NCI-H345 (cell line): ENCODE data around the gene NCK2.
"Not testable (repeated sequence)": the region's sequence is repeated elsewhere in the genome, so short reads cannot be mapped to it uniquely, and the experiment has no call there.

Source experiments
- DNase-seq: peaks from one replicate; lab custom pipeline; 2025; lab: John Stamatoyannopoulos, UW

The NCK2 gene

DNA sequence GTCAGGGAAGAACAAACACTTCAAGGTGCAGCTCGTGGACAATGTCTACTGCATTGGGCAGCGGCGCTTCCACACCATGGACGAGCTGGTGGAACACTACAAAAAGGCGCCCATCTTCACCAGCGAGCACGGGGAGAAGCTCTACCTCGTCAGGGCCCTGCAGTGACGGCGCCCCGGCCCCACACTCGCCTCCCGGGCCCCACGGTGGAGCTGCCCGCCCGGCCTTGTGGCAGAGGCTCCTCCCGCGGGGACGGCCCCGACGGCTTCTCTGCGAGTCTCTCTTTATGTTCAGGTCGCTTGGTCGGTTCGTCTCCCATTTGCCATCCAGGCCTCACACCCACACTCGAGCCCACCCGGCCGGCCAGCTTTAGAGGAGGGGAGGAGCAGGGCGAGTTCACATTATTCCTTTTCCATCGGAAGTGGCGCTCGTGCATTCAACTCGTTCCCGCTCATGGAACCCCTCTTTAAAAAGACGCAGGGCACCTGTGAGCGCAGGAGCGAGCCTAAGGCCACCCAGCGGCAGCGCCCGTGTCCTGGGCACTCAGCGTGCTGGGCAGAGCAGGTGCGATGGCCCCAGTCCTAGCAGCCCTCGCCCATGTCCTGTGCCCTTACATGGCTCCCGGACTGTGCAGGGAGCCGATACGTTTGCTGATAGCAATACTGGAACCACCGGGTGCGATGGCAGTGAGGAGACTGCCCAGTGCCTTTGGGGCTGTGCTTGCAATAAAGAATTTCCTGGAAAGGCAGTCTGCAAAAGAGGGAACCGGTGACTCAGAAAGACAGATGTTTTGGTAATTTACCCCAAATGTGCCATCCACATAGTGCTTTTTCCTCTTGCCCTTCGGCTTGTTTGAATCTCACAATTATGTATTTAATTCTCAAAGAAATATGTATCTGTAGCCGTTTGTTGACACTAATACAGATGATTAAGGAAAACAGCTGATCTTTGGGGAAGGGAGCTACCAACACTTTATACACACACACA lies 148.6 kb downstream of the NCK2 start:
- DNase-seq = no peak

DNA sequence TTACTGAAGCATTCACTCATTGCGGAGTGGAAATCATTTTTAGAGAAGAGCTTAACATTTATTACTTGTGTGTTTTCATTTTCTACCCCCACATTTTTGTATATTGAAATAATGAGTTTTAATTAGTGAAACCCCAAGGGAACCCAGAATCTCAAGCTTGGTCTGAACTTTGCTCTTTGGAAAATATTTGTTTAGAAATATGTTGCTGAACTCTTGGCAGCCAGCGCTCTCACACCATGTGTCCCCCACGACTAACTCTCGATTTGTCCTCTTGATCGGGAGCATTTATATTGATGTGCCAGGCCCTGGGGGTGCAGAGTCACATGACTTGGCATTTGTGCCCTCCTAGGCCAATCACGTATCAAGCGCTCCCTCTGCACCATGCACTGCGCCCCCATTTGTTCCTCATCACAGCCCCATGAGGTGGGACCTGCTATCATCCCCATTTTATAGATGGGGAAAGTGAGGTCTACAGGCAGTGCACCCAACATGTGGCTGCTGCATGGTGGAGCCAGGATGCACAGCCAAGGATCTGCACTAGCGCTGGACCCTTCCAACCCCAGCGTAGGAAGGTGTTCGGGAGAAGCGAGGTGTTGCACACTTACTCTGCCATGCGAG lies 149.7 kb downstream of the NCK2 start:
- DNase-seq = no peak

DNA sequence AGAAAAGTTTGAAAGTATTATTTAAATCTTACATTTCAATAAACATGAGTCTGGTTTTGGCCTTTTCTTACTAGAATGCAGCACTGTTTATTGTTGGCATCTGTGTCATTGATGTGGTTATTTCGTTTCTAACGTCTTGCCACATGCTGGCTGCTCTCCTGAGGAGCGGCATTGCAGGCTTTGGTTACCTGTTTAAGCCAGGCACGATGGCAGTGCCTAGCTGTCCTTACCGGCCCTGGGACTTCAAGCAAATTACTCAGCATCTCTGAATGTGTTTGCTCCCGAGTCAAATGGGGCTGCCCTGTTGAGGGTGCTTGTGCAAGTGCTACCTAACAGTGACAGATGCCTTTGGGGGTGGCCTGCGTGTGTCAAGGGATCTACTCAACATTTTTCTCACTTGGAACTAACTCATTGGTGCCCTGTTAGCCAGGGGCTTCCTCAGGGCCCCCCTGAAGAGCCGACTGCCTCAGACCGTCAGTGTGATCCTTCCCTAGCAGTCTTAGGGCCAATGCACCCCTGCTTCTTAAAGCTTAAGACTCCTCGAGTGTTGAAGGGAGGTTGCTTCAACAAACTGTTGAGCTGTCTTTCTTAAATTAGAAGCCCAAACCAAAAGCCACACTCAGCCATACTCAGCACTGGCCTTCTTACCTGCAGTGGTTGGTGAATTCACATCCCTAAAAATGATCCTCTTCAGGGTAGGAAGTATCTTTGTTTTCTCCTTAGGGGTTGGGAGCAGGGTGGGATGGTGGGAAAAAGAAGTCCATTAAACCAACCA lies 151.5 kb downstream of the NCK2 start:
- DNase-seq = no peak

DNA sequence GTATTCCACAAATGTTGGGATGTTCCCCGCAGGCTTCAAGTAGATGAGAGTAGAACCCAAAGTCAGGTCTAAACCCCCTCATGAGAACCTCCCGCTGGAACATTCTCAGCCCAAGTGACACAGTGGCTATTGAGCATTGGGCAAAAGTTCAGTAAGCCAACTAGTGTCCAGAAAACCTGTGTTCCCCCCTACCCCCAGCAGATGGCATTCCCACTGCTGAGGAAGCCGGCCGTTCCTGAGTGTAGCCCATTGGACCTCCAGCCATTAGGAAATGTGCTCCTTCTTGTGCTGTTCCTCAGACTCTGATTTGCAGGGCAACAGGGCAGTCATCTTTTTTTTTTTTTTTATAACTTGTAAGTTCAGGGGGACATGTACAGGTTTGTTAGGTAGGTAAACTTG lies 152.1 kb downstream of the NCK2 start:
- no peak for DNase-seq

DNA sequence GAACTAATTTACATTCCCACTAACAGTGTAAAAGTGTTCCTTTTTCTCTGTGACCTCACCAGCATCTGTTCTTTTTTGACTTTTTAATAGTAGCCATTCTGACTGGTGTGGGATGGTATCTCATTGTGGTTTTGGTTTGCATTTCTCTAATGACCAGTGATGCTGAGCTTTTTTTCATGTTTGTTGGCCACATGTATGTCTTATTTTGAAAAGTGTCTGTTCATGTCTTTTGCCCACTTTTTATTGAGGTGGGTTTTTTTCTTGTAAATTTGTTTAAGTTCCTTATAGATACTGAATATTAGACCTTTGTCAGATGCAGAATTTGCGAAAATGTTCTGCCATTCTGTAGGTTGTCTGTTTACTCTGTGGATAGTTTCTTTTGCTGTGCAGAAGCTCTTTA lies 153.0 kb downstream of the NCK2 start:
- DNase-seq = not testable (repeated sequence)

DNA sequence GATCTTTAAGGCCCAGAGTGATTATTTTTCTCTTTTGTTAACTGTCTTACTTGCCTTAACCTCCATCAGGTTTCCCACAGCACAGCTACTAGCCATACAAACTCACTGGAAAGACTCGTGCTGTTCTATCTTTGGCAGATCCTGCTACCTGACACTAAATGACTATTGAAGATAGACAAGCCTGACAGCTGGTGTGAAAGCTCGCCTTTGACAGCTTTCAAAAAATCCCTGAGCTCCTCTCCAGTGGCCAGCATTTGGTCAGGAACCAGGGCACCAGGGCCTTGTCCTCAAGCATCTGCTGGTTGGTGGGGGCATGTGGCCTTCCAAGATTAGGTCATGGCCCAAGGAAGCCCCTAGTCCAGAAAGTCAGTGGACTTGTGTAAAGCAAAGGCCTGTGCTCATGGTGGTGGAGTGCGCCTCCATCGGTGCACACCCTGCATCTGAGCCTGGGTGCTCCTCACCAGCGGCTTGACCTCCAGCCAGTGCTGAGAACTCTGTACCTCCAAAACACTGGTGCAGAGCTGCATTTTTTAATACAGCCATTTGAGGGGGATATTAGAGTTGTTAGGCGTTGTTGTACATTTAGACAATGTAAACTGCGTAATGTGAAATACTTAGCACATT lies 158.5 kb downstream of the NCK2 start:
- DNase-seq = no peak

DNA sequence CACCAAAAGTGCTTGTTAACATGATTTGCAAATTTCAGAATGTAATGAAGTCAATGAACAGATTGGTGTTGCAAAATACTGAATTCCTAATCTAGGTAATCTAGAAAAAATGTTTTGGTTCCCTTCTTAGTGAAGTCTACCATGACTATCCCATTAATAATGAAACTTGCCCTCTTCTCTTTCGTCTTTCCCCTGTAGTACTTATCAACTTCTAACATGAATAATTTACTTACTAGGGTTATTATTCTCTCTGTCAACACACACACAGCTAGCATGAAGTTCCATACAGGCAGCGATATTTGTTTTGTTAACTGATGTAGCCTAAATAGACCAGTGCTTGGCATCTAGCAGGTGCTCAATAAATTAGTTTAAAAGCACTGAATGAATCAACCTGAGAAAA lies 160.2 kb downstream of the NCK2 start:
- DNase-seq = no peak

DNA sequence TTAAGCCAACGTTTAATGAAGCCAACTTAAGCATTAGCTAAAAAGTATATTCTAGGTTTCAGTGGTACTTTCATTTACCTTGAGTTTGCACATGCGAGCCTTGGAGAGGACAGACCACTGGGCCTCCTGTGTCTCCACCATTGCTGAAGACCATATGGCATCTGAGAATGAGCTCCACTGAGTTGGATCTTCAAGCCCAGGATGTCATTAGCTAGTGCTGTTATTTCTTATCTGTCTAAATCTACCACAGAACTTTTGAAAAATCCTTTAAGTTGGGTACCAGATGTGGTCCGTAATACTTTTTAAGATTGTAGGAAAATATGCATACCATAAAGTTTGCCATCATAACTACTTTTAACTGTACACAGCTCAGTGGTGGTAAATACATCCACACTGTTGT lies 161.8 kb downstream of the NCK2 start:
- no peak for DNase-seq

DNA sequence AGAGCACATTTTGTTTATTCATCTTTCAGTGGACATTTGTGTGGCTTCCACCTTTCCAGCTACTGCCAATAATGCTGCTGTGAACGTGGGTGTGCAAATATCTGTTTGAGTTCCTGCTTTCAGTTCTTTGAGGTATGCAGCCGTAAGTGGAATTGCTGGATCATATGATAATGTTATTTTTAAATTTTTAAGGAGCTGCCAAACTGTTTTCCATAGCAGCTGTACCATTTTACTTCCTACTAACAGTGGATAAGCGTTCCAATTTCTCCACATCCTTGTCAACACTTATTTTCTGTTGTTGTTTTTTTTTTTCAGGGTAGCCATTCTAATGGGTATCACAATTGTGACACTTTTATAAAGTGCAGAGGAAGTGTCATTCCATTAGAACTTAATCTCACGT lies 162.5 kb downstream of the NCK2 start:
- no peak for DNase-seq

DNA sequence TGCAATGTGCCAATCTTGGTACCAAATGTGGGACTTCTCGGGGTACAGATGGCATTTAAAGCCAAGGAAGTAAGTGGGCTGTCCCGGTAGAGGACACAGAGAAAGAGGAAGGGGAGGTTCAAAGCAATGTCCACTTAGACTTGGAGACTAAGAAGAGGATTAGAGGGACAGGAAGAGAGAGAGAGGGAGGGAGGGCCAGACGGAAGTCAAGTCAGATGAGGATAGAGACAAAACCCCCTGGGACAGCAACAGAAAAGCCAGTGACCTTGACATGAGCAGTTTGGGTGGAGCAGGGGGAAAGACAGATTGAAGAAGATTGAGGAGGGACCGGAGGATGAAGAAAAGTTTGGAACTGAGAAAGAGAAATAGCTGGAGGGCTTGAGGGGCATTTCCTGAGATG lies 164.5 kb downstream of the NCK2 start:
- DNase-seq = no peak

DNA sequence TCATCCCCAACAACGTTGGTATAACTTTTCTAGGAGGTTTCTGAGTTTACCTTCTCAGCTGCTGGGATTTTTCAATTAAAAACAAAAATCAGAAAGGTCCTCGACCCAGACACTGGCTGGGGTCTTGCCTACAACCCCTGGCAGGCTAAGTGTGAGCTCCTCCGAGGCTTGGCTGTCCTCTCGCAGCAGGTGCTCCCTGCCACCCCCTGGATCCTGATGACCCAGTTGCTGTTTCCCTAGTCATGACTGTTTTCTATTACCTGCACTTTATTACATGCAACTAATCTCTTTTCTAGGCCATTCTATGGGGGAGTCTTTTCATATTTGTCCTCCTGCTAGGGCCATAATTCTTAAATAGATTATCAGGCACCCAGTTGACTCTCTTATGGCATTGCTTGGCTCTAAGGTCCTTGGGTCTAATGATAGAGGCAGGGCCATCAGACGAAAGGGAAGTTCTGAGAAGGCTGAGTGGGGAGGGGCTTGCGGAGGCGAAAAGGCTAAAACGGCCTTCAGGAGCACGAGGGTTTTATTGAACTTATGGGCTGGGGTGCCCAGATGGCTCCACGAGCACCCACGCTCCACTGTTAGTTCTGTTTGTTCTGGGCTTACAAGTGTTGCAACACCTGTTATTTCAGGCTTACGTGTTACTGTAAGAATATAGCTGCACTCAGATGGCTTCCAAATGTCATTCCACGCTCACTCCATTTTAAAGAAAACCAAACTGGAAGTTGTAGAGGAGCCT lies 166.0 kb downstream of the NCK2 start:
- peak; percentile 7 for DNase-seq

DNA sequence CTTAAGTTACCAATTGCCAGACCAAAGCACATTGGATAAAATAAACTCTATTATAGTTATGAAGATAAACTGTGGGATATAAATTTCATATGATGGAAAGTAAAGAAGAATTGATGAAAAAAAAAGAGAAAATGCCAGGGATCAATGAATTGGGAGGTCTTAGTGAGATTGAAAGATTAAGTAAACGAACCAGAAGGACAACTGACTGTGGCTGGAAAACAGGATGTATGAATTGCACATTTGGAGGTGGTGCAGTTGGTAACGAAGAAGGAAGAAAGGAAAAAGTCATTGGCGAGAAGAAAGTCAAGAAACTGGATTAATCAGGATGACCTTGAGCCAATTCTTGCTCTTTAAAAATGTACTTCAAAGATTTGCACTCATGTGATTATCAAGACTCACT lies 166.7 kb downstream of the NCK2 start:
- no peak for DNase-seq

DNA sequence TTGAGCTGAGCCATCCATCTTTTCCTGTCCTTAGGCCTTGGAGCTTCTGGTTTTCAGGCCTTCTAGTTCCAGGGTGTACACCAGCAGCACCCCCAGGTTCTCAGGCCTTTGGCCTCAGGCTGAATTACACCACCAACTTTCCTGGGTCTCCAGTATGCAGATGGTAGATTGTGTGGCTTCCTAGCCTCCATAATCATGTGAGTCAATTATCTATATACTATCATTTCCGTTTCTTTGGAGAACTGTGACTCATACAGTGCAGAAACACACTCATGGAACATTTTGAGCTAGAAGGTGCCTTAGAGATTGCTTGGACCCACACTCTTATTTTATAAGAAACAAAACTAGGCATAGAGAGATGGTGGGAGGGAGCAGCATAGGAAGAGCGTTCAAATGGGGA lies 167.4 kb downstream of the NCK2 start:
- DNase-seq = no peak

DNA sequence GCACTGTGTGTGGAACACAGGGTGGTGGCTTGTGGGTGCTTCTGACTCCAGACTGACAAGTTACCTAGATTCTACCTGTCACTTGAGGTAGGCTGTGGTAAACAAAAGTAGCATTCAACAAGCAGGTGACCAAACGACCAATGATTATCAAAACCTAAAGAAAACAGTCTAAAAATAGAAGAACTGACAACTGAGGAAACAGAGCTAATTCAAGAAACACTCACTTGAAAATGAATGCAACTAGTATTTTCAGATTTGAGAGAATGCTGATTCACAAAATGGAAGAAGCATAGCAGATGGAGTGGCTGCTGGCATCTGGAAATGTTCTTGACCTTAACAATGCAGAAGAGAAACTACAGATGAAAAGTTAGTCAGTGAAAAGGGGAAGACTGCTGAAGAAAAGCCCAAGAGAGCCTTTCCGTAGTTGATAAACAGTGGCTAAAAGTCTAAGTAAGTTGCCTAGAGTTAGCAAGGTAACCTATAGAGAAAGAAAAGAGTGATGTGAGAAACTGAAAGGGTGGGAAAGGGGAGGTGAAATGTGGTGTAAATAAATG lies 170.4 kb downstream of the NCK2 start:
- DNase-seq = no peak

DNA sequence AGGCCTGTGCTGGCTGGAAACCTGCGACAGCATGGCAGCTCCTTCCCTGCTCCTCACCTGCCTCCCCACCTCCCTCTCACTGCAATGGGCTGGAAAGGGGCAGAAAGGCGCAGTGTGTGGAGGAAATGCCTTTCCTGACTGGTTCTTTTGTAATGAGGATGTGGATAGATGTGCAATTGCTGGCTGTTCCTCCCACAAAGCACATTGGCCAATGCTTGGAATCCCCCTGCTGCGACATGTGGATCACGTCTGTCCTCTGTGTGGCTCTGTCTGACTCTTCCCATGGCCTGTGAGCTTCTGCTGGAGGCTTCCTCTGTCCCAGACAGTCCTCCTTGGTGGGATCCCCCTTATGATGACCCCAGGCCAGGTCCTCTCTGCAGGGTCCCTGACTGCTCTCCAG lies 172.5 kb downstream of the NCK2 start:
- no peak for DNase-seq

DNA sequence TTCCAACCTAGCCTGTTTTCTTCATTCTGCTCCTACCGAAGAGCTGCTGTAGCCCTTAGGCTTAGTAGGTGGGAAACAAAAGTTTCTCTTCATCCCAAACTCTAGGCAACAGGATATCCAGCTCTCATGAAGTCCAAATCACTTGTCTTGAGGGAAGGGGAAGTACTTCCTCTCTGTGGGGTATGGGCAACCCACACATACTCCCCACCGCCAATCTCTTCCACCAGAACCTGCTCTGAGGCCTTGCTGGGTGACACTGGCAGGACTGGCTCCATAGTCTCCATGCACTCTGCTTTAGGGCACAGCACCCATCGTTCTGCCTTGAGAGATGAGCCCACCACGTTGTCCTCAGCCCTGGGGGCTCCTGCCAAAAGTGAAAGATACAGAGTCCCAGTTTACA lies 173.0 kb downstream of the NCK2 start:
- DNase-seq = no peak

DNA sequence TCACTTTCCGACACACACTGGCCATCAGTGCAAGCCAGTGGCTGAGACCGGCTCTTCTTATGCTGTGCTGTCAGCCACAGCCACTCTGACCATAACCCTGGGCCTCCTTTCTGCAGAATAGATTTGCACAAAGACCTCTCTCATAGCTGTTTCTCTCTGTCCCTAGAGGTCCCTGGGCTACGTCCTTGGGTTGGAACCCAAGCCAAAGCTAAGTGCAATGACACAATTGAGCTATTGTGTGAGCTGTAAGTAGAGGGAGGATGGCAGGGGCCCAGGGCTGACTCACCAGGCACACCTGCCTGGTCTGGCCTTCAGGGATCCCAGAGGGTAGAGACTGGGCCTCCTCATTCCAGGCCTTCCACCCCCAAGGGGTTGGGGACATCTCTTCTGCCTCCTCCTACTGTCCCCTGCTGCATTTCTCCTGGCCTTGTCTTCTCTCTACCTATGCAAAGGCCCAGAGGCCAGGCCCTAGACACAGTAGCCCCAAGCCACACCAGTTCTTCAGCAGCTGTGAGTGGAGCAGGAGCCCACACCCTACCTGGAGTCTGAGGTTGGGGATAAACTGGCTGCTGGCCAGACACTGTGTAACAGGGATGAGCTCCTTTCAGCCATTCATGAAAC lies 174.6 kb downstream of the NCK2 start:
- peak; percentile 59 for DNase-seq

DNA sequence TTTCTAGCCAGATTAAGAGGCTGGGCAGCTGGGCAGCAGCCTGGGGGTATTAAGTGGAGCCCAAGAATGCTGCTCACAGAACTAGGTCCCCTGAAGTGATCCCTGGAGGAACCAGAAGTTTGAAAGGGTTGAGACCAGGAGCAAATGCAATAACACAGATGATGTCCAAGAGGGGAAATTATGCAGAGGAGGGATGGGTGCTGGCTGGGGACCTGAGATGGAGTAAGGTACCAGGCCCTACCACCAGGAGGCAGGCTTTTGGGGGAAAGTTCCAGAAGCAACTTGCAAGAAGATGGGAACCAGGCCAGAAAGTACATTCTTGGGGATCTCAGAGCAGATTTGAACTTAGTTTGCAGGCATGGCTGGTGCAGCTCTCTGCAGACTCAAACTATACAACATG lies 175.1 kb downstream of the NCK2 start:
- DNase-seq = no peak

DNA sequence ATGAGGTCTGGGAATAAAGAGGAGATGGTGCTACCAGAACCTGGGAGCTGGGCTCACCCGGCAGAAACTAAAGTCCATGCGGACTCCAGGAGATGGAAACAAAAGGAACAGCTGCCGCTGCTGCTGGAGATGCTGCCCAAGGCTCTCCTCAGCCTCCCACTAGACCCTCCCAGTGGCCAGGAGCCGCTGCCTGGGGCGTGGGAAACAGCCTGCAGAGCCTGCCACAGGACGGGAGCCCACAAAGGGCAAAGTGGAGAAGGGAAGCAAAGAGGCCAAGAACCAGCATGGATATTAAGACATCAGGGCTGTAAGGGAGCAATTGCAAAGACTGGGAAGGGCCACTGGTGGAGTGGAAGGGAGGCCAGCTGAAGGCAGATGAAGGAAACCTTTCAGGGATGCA lies 179.6 kb downstream of the NCK2 start:
- DNase-seq = no peak

DNA sequence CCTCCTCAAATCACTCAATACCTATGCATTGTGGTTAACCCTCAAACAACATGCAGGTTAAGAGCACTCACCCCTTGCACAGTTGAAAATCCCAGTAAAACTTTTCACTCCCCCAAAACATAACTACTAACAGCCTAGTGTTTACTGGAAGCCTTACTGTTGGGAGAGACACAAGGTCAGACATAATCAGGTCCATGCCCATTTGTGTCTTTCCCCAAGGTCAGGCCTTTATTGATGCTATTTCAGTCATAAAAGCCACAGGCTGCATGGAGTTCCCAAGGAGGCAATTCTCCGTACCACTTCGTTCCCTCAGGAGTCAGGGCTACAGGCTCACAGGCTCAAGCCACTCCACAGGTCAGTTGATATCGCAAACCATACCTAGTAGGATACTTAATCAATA lies 180.2 kb downstream of the NCK2 start:
- DNase-seq = no peak

DNA sequence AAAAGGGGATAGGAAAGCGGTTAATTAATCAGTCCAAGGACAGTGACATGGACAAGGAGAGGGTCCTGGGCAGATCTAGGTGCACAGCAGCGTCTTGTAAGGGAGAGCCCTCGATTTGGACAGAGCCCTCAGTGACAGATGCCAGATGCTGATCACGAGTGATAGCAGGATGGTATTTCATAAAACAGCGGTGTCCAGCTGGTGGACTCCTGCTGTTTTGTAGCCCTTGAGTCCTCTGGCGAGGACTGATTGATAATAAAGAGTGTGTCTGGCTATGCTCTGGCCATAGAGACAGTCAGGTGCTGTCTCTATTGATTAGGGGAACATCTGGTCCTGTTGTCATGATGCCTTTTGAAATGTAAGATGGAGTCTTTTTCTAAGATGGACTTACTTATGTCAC lies 180.7 kb downstream of the NCK2 start:
- DNase-seq = no peak
